HG03469 (cell line): ENCODE results near the gene ZNF331.

Experiments
- ATAC-seq: cut with Tn5 transposase; IDR thresholded peaks from one replicate; pipeline ENCODE4 v1.9.1; 2021; ENCODE audit warnings: mild to moderate bottlenecking, moderate library complexity, moderate number of reproducible peaks; ENCODE audit not compliant: unreplicated experiment

The ZNF331 gene

GRCh38 chr19:53555352-53555751, 17.4 kb downstream of the ZNF331 start:
- ATAC-seq = no peak

- no peak for ATAC-seq
Observed at GRCh38 chr19:53571339-53571738, 33.4 kb downstream of the ZNF331 start.

GRCh38 chr19:53576941-53577653, 39.2 kb downstream of the ZNF331 start:
- no peak for ATAC-seq

DNA sequence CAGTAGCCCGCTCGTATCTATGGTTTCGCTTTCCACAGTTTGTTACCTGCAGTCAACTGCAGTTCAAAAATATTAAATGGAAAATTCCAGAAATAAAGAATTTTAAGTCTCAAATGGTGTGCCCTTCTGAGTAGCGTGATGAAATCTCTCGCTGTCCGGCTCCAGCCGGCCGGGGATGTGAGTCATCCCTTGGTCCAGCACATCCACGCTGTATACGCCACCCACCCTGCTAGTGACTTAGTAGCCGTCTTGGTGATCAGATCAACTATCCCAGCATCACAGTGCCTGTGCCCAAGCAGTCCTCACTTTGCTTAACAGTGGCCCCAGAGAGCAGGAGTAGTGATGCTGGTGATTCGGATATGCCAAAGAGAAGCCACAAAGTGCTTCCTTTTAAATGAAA, 40.0 kb downstream of the ZNF331 start:
- no peak for ATAC-seq

DNA sequence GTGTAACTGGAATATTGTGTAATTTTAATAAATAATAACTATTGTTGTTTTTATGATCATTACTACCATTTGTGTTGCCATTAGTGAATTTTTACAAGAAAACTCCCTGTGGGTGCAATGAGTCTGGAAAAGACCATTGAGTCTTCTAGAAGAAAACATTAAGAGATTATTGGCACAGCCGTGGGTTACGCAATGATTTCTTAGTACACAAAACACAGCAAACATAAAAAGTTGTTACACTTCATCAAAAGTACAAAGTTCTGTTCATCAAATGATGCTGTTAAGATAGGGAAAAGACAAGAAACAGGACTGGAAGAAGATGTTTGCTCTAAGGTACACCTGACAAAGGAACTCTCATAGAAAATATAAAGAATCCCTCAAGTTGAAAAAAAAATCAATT, 41.6 kb downstream of the ZNF331 start:
- ATAC-seq = no peak

DNA sequence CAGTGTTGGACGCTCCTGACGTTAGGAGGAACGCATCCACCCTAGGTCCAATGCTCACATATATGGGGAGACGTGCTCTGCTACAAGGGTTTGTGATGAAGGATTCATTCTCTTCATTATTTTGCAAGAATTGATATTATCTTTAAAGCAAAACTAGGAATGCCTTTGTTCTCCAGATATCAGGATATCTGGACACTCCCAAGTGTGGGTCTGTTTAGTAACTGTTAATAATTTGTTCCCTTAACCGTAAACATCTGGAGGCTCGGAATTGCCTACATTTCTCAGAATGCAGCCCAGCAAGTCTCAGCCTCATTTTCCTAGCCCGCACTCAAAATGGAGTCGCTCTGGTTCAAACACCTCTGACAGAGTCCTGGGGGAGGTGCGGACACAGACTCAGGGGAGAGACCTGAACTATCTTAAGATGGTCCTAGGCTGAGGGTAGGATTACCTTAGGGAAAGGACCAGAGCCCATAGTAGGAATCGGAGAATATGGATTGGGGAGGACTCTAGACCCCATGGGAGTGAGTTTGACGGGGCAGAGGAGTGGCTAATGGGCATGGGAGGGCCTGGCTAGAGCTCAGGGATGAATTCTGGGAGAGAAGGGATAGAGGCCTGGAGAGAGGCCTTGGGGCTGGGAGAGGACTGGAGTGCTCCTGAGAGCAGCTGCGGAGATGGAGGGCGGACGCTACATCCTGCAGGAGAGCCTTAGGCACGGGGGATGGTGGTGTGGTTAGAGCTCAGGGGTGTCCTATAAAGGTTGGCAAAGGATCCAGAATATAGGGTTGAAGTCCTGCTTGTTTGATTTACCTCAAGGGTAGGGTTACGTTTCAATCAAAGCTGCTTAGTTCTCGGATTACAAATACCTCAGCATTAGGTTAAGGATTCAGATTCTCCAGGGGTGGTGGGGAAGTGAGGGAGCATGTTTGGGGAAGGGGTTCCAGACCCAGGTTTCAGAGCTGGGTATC, 43.2 kb downstream of the ZNF331 start:
- ATAC-seq = no peak

DNA sequence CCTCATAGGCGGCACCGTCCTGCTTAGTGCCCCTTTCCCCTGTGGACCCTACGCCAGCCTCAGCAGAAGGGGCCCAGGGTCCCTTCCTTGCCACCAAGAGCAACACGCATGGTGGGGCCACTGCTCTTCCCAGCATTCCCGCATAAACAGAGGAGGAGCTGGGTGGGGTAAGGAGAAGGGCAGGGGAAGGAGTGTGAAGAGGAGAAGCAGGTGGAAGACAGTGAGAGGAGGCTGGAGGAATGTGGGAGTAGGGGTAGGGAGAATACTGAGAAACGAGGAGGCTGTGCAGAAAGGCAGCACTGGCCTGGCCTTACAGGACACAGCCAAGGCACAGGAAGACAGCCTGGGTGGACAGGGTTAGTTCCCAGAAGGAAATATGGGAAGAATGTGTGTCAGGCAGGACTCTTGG, 43.9 kb downstream of the ZNF331 start:
- ATAC-seq = no peak

- no peak for ATAC-seq
Observed at GRCh38 chr19:53583181-53583580, 45.2 kb downstream of the ZNF331 start.

GRCh38 chr19:53586277-53586691, 48.3 kb downstream of the ZNF331 start:
- ATAC-seq = no peak

- ATAC-seq = no peak
Observed at GRCh38 chr19:53594811-53595509, 57.0 kb downstream of the ZNF331 start.

GRCh38 chr19:53595510-53595867, 57.5 kb downstream of the ZNF331 start:
- ATAC-seq = no peak

DNA sequence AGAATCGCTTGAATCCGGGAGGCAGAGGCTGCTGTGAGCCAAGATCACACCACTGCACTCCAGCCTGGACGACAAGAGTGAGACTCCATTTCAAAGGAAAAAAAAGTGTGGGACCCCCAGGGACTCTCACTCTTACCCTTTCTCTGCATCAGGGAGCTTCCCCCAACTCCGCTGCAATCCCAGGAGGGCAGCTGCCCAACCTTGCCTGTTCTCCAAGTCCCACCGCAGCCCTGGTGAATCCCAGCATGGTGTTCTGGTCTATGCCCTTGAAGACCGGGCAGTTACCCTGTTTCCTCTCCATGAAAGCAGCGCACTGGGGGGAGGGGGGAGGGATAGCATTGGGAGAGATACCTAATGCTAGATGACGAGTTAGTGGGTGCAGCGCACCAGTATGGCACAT, 58.1 kb downstream of the ZNF331 start:
- no peak for ATAC-seq

GRCh38 chr19:53597023-53597422, 59.1 kb downstream of the ZNF331 start:
- ATAC-seq = no peak

- ATAC-seq = no peak
Observed at GRCh38 chr19:53598361-53598760, 60.4 kb downstream of the ZNF331 start.

DNA sequence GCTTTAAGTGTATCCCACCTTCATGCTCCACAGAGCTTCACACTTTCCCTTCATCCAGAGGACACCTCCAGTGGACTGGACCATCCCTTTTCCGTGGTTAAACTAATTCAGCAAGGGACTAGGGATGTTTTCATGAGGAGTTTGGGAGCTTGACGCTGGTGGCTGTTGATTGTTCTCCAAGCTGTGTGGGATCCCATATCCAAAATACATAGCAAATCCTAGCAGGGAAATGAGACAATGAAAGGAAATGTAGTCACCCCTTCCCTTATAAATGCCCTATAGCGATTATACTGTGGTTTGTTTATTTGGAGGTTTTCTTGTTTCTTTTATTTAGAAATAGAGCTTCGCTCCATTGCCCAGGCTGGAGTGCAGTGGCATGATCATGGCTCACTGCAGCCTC, 62.3 kb downstream of the ZNF331 start:
- no peak for ATAC-seq

DNA sequence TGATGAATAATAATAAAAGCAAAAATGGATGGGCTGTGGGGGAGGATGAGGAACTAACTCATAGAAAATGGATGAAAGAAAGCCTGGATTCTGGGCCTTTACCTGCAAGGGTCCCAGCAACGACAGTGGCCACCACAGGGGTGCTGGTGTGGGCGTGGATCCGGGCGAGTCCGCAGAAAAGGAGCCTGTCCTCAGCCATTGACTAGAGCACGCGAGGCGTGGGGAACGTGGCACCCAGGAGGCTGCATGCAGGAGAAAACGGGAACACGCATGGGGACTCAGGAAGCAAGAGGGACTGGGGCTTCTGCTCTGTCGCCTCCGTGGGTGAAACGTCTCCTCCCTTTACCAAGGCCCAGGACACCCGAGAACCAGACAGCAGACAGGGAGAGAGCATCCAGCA, 68.1 kb downstream of the ZNF331 start:
- no peak for ATAC-seq

DNA sequence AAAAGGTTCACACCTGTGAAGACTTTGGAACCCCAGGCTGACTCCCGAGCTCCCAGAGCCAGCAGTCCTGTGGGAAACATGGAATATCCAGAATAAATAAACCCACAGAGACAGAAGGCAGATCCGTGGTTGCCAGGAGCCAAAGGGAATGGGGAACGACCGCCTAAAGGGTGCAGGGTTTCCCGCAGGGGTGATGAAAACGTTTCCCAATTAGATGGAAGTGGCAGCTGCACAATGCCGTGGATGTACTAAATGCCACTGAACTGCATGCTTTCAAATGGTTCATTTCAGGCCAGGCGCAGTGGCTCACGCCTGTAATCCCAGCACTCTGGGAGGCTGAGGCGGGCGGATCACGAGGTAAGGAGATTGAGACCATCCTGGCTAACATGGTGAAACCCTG, 70.4 kb downstream of the ZNF331 start:
- ATAC-seq = no peak

DNA sequence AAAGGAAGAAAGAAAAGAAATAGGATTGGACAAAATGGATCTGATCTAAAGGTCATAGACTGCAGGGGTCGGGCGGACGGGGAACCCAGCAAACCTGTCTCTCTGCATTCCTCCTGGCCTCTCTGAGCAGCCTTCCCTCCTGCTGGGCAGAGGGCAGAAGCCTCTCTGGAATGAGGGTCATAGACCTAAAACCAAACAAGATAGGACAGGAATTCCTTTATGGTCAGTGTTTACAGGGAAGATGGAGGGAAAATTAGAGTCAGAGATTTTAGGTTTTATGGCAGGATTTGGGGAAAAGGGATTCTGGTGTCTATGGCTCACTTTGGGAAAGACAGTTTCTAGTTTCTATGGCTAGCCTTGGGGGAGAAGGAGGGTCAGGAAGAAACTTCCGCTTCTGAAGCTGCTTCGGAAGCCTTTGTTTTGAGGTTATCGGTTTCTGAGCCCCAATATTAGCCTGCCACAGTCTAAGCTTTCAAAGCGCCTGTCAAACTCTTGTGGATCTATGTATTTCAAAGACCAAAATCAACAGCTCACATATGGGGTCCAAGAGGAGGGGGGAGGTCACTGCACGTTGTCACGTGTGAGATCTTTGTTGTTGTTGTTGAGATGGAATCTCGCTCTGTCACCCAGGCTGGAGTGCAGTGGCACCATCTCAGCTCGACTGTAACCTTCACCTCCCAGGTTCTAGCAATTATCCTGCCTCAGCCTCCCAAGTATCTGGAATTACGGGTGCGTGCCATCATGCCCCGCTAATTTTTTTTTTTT, 75.0 kb downstream of the ZNF331 start:
- ATAC-seq = no peak

- no peak for ATAC-seq
Observed at GRCh38 chr19:53621885-53622740, 84.2 kb downstream of the ZNF331 start.
